Measurements from ENCODE around the gene NBAS.

NBAS gene

GRCh38 chr2:15181092-15181745, 379.9 kb downstream of the NBAS start:
- in situ Hi-C loops (cut with MboI; ENCODE audit: low sequenced_read_pairs) = no loop called here

GRCh38 chr2:15180379-15180778, 380.8 kb downstream of the NBAS start:
- in situ Hi-C loops (cut with MboI; ENCODE audit: low sequenced_read_pairs) = no loop called here

- in situ Hi-C loops (cut with MboI; ENCODE audit: low sequenced_read_pairs) = no loop called here
Measured at GRCh38 chr2:15178946-15179345, 382.2 kb downstream of the NBAS start.

- in situ Hi-C loops (cut with MboI; ENCODE audit: low sequenced_read_pairs) = no loop called here
Measured at GRCh38 chr2:15177103-15177502, 384.0 kb downstream of the NBAS start.

- in situ Hi-C loops (cut with MboI; ENCODE audit: low sequenced_read_pairs) = no loop called here
Measured at GRCh38 chr2:15176604-15177003, 384.5 kb downstream of the NBAS start.

- in situ Hi-C loops (cut with MboI; ENCODE audit: low sequenced_read_pairs) = no loop called here
Measured at GRCh38 chr2:15174567-15174966, 386.6 kb downstream of the NBAS start.

GRCh38 chr2:15173501-15173900, 387.6 kb downstream of the NBAS start:
- in situ Hi-C loops (cut with MboI; ENCODE audit: low sequenced_read_pairs) = no loop called here

- in situ Hi-C loops (cut with MboI; ENCODE audit: low sequenced_read_pairs) = no loop called here
Measured at GRCh38 chr2:15172825-15173224, 388.3 kb downstream of the NBAS start.

- in situ Hi-C loops (cut with MboI; ENCODE audit: low sequenced_read_pairs) = no loop called here
Measured at GRCh38 chr2:15170070-15170775, 390.9 kb downstream of the NBAS start.

GRCh38 chr2:15169326-15170069, 391.6 kb downstream of the NBAS start:
- in situ Hi-C loops (cut with MboI; ENCODE audit: low sequenced_read_pairs) = no loop called here

GRCh38 chr2:15168116-15168515, 393.0 kb downstream of the NBAS start:
- in situ Hi-C loops (cut with MboI; ENCODE audit: low sequenced_read_pairs) = no loop called here

- in situ Hi-C loops (cut with MboI; ENCODE audit: low sequenced_read_pairs) = no loop called here
Measured at GRCh38 chr2:15166878-15167277, 394.3 kb downstream of the NBAS start.

- in situ Hi-C loops (cut with MboI; ENCODE audit: low sequenced_read_pairs) = no loop called here
Measured at GRCh38 chr2:15163326-15163725, 397.8 kb downstream of the NBAS start.

- in situ Hi-C loops (cut with MboI; ENCODE audit: low sequenced_read_pairs) = no loop called here
Measured at GRCh38 chr2:15162620-15163019, 398.5 kb downstream of the NBAS start.

GRCh38 chr2:15160201-15160991, 400.7 kb downstream of the NBAS start:
- in situ Hi-C loops (cut with MboI; ENCODE audit: low sequenced_read_pairs) = no loop called here

GRCh38 chr2:15159751-15160177, 401.4 kb downstream of the NBAS start:
- in situ Hi-C loops (cut with MboI; ENCODE audit: low sequenced_read_pairs) = no loop called here

GRCh38 chr2:15159206-15159605, 401.9 kb downstream of the NBAS start:
- in situ Hi-C loops (cut with MboI; ENCODE audit: low sequenced_read_pairs) = no loop called here

- in situ Hi-C loops (cut with MboI; ENCODE audit: low sequenced_read_pairs) = no loop called here
Measured at GRCh38 chr2:15158532-15158931, 402.6 kb downstream of the NBAS start.

- in situ Hi-C loops (cut with MboI; ENCODE audit: low sequenced_read_pairs) = no loop called here
Measured at GRCh38 chr2:15158100-15158499, 403.0 kb downstream of the NBAS start.

GRCh38 chr2:15155959-15156574, 405.1 kb downstream of the NBAS start:
- in situ Hi-C loops (cut with MboI; ENCODE audit: low sequenced_read_pairs) = no loop called here

- in situ Hi-C loops (cut with MboI; ENCODE audit: low sequenced_read_pairs) = no loop called here
Measured at GRCh38 chr2:15154297-15154696, 406.8 kb downstream of the NBAS start.

All from HL-60/S4 (cell line).